Endothelial cell of umbilical vein (primary cell): ENCODE data around the gene GRM7. TPM values are rescaled to one million over a fixed set of nuclear protein-coding genes. Genes with fewer than 3 reads are reported as not detected.

Source experiments
- BruUV-seq: library from RNA; stranded (reverse); fragments of 400-500 nt; replicated peaks from 2 replicates; lab custom pipeline; 2021; lab: Mats Ljungman, UMichigan
- CTCF ChIA-PET: fragments of 300-600, 350-600 bp; sonication (Branson Sonifier 250); formaldehyde crosslinking; loops from one replicate; lab custom pipeline; 2021; ENCODE audit warnings: antibody characterized with exemption, inconsistent platforms; lab: Charles Lee
- POLR2A ChIA-PET: fragments of 300-600, 350-600 bp; sonication (Branson Sonifier 250); formaldehyde crosslinking; loops from one replicate; lab custom pipeline; 2021; ENCODE audit warnings: antibody characterized with exemption, inconsistent platforms; lab: Charles Lee
- DNase-seq: peaks from one replicate; pipeline ENCODE4 v3.0.0-alpha.2; 2011; ENCODE audit warnings: low read depth, low spot score
- FAIRE-seq: peaks from 2 replicates; lab custom pipeline; 2011; peaks lifted over from hg19 to GRCh38; lab: Jason Lieb, UNC
- H2AFZ ChIP-seq: 2 replicates; pipeline ENCODE4 v1.6.0; 2012; ENCODE audit warnings: low read depth, low read length, control low read depth, inconsistent platforms
- H3K27ac ChIP-seq: 2 replicates; pipeline ENCODE4 v1.5.1; 2011; ENCODE audit warnings: low read depth, mild to moderate bottlenecking, control low read depth, low read length, moderate library complexity; ENCODE audit not compliant: insufficient read depth
- H3K27me3 ChIP-seq, 2 experiments: 2 replicates each; pipeline versions ENCODE4 v1.6.0 to v1.6.1; 2011; ENCODE audit warnings: low read length in 2 of 2, mixed read lengths in 1 of 2; ENCODE audit not compliant: control insufficient read depth in 2 of 2, insufficient read depth in 2 of 2
- H3K36me3 ChIP-seq, 2 experiments: 2 replicates in 1 of 2; 3 replicates in 1 of 2; pipeline ENCODE4 v1.5.1; 2011; ENCODE audit warnings: low read length in 2 of 2, mild to moderate bottlenecking in 1 of 2, moderate library complexity in 1 of 2; ENCODE audit not compliant: control insufficient read depth in 2 of 2, insufficient read depth in 2 of 2; ENCODE audit errors: extremely low read depth in 1 of 2
- H3K4me1 ChIP-seq: 3 replicates; pipeline ENCODE4 v1.5.1; 2011; ENCODE audit warnings: mild to moderate bottlenecking, low read length; ENCODE audit not compliant: control insufficient read depth, insufficient read depth; ENCODE audit errors: extremely low read depth
- H3K4me2 ChIP-seq: 2 replicates; pipeline ENCODE4 v1.6.1; 2011; ENCODE audit warnings: low read length, control low read depth, mixed read lengths; ENCODE audit not compliant: insufficient read depth
- H3K4me3 ChIP-seq, 3 experiments: fragments of 200-600 bp in 1 of 3; sonication (generic), shearing (Covaris generic) in 1 of 3; replicated peaks in 1 of 3; 2 replicates each; pipeline ENCODE4 v1.5.1; 2011 to 2016; ENCODE audit warnings: control low read depth in 3 of 3, low read length in 3 of 3, mild to moderate bottlenecking in 2 of 3, inconsistent platforms in 1 of 3, low read depth in 1 of 3, moderate library complexity in 1 of 3; ENCODE audit not compliant: insufficient read depth in 1 of 3
- H3K79me2 ChIP-seq: 2 replicates; pipeline ENCODE4 v1.6.0; 2012; ENCODE audit warnings: low read length, inconsistent platforms; ENCODE audit not compliant: control insufficient read depth, insufficient read depth
- H3K9ac ChIP-seq: replicated peaks from 2 replicates; pipeline ENCODE3; 2011; ENCODE audit warnings: low read length, control low read depth; ENCODE audit not compliant: insufficient read depth; ENCODE audit errors: extremely low read depth
- H3K9me1 ChIP-seq: replicated peaks from 3 replicates; pipeline ENCODE4 v1.6.0; 2011; ENCODE audit warnings: mild to moderate bottlenecking, low read length; ENCODE audit not compliant: control insufficient read depth, insufficient read depth; ENCODE audit errors: extremely low read depth
- H3K9me3 ChIP-seq: replicated peaks from 2 replicates; pipeline ENCODE4 v1.5.1; 2012; ENCODE audit warnings: low read length, inconsistent platforms; ENCODE audit not compliant: control insufficient read depth, insufficient read depth
- H4K20me1 ChIP-seq: replicated peaks from 2 replicates; pipeline ENCODE3; 2011; ENCODE audit warnings: mild to moderate bottlenecking, low read length; ENCODE audit not compliant: control insufficient read depth, insufficient read depth; ENCODE audit errors: extremely low read depth
- EZH2 ChIP-seq: IDR thresholded peaks from 2 replicates; pipeline ENCODE4 v1.6.1; 2012; ENCODE audit warnings: borderline replicate concordance, low read depth, mild to moderate bottlenecking, moderate library complexity, low read length, inconsistent platforms; ENCODE audit not compliant: severe bottlenecking
- FOS ChIP-seq: IDR thresholded peaks from 2 replicates; pipeline ENCODE4 v1.6.1; 2011; ENCODE audit warnings: mild to moderate bottlenecking, low read length, moderate library complexity, borderline replicate concordance; ENCODE audit not compliant: insufficient read depth
- JUN ChIP-seq: IDR thresholded peaks from 2 replicates; pipeline ENCODE4 v1.6.1; 2011; ENCODE audit warnings: borderline replicate concordance, low read depth; ENCODE audit not compliant: insufficient read length, insufficient read depth
- MYC ChIP-seq: IDR thresholded peaks from one replicate; pipeline ENCODE4 v1.6.1; 2011; ENCODE audit warnings: mild to moderate bottlenecking, low read depth, low read length
- POLR2A ChIP-seq: IDR thresholded peaks from 2 replicates; pipeline ENCODE4 v1.6.1; 2012; ENCODE audit warnings: low read depth, mild to moderate bottlenecking, control low read depth, low read length
- POLR2AphosphoS5 ChIP-seq: IDR thresholded peaks from 2 replicates; pipeline ENCODE4 v1.6.1; 2012; ENCODE audit warnings: low read depth, mild to moderate bottlenecking, control low read depth, low read length, moderate library complexity; ENCODE audit not compliant: insufficient read depth
- dilution Hi-C: fragments of 300-500 bp; cut with MboI; formaldehyde crosslinking; loops from one replicate; pipeline ENCODE4 v1.15.0; 2019; ENCODE audit warnings: low sequenced_read_pairs; ENCODE audit not compliant: extremely low pct_ligation_motif_present
- intact Hi-C: fragments of 100-400 bp; cut with micrococcal nuclease; formaldehyde crosslinking; loops from one replicate; pipeline ENCODE4 v1.10.0; 2022
- polyA plus RNA-seq, 4 experiments: library from polyadenylated mRNA; depleted of rRNA in 3 of 4; stranded (reverse) in 3 of 4; unstranded in 1 of 4; fragments of >200 nt; gene quantifications; 2 replicates each; pipeline versions ENCODE4 v1.2.1 to v1.2.3, GENCODE V29; 2011 to 2012; ENCODE audit warnings: missing spikeins in 1 of 4
- total RNA-seq: library from RNA; stranded (reverse); gene quantifications from 2 replicates; pipeline ENCODE4 v1.2.3, GENCODE V29; 2021
- TF ChIP-seq, protein P1 (sequence below), 2 donors: IDR thresholded peaks; 1 replicate in 1 of 2; 2 replicates in 1 of 2; pipeline ENCODE4 v1.5.1; 2011; ENCODE audit warnings: low read length in 2 of 2, mild to moderate bottlenecking in 2 of 2, moderate library complexity in 2 of 2, control low read depth in 1 of 2, inconsistent platforms in 1 of 2, low read depth in 1 of 2; ENCODE audit not compliant: insufficient read depth in 1 of 2; ENCODE audit errors: extremely low read depth in 1 of 2
- TF ChIP-seq, protein P2 (sequence below): IDR thresholded peaks from 2 replicates; pipeline ENCODE4 v1.6.1; 2011; ENCODE audit not compliant: insufficient read depth, insufficient read length

GRM7 gene
- total and polyA plus RNA-seq, 2 donors (not counting 3 experiments of a cell fraction or from before 2014, with no cell fraction given), result 0.12 TPM; not detected in 1

DNA sequence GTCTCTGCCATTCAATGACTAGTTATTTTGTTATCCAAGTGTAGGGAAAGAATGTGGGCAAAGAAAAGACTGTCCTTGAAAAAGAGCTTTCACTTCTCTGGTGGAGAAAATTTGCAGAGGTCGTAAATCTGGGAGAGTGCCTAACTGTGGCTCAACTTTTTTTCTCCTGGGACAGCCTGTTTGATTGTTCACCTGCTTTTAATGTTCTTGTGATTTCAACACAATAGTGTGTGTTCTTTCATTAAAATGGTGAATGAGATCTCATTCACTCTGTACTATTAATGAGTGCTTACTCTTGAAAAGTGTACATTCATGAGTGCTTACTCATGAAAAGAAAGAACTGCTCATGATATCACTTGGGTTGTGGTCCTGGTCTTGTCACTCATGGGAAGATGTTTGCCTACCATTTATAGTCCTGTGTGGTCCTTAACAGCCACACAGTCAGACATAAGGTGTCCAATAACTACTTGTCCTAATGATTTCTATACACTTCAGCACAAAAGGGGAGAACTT, 567.3 kb downstream of the GRM7 start:
- Histone ChIP-seq H3K4me1 (no peaks in the 10 kb centered on the region), H3K9me3 (no peaks in the 10 kb centered on the region), H3K27ac (no peak overlapping the region), H2AFZ (no peak overlapping the region), H4K20me1 (no peaks in the 10 kb centered on the region), H3K4me2 (no peak overlapping the region), H3K9me1 (no peaks in the 10 kb centered on the region), H3K79me2 (no peaks in the 10 kb centered on the region), H3K36me3 (no peaks in the 10 kb centered on the region), H3K9ac (no peak overlapping the region), H3K4me3 (no peak overlapping the region), H3K27me3 (no peaks in the 10 kb centered on the region)
- DNase-seq (no peak), FAIRE-seq (no peak)
- BruUV-seq, result no TSS peak
- ChIA-PET CTCF (interaction anchor here (1.0 to 1.5 kb wide), 2 partner anchors 9 to 11 kb away, joined by 5 read pairs; no protein-coding TSS in a partner anchor), POLR2A (no interaction called here)
- TF ChIP-seq FOS (no peak), JUN (no peak), POLR2AphosphoS5 (no peak), MYC (no peak), EZH2 (no peak), POLR2A (no peak)
- TF ChIP-seq, protein P1, sequence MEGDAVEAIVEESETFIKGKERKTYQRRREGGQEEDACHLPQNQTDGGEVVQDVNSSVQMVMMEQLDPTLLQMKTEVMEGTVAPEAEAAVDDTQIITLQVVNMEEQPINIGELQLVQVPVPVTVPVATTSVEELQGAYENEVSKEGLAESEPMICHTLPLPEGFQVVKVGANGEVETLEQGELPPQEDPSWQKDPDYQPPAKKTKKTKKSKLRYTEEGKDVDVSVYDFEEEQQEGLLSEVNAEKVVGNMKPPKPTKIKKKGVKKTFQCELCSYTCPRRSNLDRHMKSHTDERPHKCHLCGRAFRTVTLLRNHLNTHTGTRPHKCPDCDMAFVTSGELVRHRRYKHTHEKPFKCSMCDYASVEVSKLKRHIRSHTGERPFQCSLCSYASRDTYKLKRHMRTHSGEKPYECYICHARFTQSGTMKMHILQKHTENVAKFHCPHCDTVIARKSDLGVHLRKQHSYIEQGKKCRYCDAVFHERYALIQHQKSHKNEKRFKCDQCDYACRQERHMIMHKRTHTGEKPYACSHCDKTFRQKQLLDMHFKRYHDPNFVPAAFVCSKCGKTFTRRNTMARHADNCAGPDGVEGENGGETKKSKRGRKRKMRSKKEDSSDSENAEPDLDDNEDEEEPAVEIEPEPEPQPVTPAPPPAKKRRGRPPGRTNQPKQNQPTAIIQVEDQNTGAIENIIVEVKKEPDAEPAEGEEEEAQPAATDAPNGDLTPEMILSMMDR (IDR thresholded peaks at IDR 0.05; ENCODE audit: extremely low read depth in 1 of 2, insufficient read depth in 1 of 2, low read depth in 1 of 2, low read length in 2 of 2), result no peak
- TF ChIP-seq, protein P2, sequence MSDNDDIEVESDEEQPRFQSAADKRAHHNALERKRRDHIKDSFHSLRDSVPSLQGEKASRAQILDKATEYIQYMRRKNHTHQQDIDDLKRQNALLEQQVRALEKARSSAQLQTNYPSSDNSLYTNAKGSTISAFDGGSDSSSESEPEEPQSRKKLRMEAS, result no peak
- intact Hi-C loops (no loop called here), dilution Hi-C loops (no loop called here)
